DND-41 (cell line): ENCODE data around the gene ZNF506.
"Not testable (repeated sequence)": the region's sequence is repeated elsewhere in the genome, so short reads cannot be mapped to it uniquely, and the experiment has no call there.

Experiments used
- CTCF ChIP-seq: IDR thresholded peaks from 2 replicates; pipeline ENCODE4 v1.5.1; 2012; ENCODE audit warnings: borderline replicate concordance, low read length, moderate library complexity, mild to moderate bottlenecking; ENCODE audit not compliant: poor library complexity, severe bottlenecking; ENCODE audit errors: extremely low read depth
- EZH2 ChIP-seq: IDR thresholded peaks from 3 replicates; pipeline ENCODE4 v1.6.1; 2012; ENCODE audit warnings: borderline replicate concordance, low read depth, mild to moderate bottlenecking, moderate library complexity, low read length, inconsistent platforms; ENCODE audit not compliant: severe bottlenecking

GRCh38 chr19:19811999-19812398 lies 9.6 kb downstream of the ZNF506 start:
- TF ChIP-seq EZH2, CTCF: not testable (repeated sequence)
